Gastroesophageal sphincter (tissue), 2 donors: ENCODE results near the gene CARD11.

Experiments
- EP300 ChIP-seq: sonication (generic); formaldehyde crosslinking; IDR thresholded peaks from one replicate; pipeline ENCODE4 v1.6.1; 2017; ENCODE audit warnings: antibody characterized with exemption, mild to moderate bottlenecking
- POLR2A ChIP-seq, 2 donors: fragments of 450-650 bp; IDR thresholded peaks; one replicate each; pipeline ENCODE4 v1.6.1; 2017; ENCODE audit warnings: antibody characterized with exemption in 2 of 2, mild to moderate bottlenecking in 2 of 2, moderate library complexity in 1 of 2

DNA sequence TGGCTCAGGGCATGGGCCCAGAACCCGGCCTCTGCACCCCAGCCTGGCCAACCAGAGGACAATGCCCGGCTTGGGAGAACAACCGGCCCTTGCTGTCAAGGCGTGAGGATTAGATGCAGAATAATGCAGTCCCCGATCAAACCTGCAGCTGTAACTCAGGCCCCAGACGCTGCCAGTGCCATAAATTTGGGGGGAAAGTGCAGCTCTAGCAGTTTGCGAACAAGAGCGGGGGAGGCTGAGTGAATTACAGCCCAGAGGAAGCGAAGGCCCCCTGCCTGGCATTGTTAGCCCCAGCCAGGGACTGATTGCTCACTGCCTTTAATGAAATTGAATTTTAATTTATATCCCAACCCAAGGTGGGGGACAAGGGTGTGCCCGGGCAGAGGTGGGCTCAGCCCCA, 161.6 kb downstream of the CARD11 start:
- TF ChIP-seq EP300 (no peak), POLR2A (IDR thresholded peaks at IDR 0.05) (no peak)
